GM10847 (cell line): ENCODE measurements around the gene DCLK1.

Source experiments
- POLR2A ChIP-seq: IDR thresholded peaks from 2 replicates; pipeline ENCODE4 v1.6.1; 2011; ENCODE audit not compliant: insufficient read length; ENCODE audit errors: extremely low read depth

Gene DCLK1

DNA sequence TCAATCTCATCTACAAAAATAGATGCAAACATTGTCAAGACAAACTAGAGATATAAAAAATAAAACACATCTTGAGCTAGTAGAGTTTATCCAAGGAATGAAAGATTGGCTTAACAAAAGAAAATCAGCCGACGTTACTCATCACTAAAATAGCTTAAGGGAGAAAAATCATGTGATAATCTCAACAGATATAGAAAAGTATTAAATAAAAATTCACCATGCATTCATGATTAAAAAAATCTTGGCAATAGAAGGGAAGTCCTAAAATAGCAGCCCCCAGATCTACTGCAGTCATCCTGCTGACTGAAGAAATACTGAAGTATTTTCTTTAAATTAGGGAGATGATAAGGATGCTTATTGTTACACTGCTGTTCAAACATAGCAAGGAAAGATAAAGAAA lies 12.6 kb upstream of the DCLK1 start:
- no peak for TF ChIP-seq POLR2A

DNA sequence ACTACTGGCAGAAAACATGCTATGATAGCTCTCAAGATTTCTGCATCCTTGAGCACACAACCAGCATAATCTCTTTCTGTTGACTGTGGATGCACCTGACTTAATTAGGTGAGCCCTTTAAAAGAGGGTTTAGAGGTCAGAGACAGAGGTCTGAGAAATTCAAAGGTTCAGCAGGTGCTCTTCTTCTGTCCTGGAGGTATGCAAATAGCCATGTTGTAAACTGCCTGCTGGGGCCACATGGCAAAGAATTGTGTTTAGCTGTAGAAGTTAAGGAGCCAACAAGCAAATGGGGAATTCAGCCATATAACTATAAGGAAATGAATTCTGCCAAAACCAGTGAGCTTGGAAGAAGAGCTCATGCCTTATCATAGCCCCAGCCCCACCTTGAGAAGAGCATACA lies 11.6 kb upstream of the DCLK1 start:
- TF ChIP-seq POLR2A: no peak

DNA sequence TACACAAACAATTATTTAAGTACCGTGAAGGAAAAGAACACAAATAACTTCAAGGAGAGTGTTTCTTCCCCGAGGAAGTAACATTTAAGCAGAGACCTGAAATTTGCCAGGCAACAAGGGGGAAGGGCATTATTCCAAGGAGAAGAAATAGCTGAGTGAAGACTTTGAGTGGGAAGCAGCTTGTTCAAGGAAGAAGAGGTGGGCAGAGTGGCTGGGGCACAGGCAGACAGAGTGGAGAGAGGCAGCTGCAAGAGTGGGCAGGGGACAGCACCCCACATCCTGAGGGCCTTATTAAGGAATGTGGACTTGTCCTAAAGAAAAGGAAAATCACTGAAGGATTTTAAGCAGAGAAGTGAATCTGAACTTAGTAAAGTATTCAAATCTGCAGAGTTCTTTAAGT lies 4.7 kb upstream of the DCLK1 start:
- TF ChIP-seq POLR2A: no peak

DNA sequence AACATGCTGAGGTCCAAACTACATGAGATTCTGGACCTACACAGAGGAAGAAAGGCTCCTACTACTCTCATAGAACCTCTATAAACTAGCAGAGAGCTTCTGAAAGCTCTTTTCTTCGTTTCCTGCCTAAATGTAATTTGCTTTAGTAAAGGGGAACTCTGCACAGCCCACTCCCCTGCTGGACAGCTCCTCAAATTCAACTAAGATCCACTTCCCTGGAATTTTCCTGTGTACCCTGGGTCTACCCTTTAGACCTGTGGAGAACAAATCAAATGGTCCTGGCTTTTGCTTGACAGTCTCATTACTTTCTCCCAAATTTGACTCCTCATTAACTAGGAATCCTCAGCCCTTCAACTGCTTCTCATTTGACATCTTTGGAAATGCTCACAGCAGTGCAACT lies 3.5 kb upstream of the DCLK1 start:
- TF ChIP-seq POLR2A: no peak

DNA sequence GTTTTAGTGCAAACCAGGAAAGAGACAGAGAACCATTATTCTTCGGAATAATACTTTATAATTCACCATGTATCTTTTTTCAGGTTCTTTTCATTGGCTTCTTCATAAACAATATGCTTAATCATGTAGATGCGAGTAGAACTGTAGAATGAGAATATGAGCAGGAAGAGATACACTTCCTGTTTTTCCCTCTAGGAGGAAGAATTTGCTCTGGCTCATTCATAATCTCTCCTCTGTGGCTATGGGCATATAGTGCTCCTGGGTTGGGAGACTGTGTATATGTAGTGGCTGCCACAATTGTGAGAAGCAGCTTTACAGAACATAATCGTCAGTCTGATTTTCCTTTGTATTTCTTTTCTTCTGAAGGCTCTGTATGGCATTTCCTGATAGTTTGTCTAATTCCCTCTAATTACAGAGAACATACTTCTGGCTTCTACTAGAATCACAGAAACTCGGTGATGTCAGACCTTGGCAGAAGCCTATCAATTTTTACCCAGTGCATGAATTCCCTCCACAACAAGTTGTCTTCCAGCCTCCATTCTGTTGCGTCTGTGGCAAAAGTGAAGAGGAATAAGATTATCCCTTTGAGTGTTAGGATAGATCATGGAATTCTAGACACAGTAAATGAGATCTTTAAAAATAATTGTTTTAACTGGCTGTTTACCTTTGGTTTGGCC lies 2.9 kb upstream of the DCLK1 start:
- TF ChIP-seq POLR2A: no peak

DNA sequence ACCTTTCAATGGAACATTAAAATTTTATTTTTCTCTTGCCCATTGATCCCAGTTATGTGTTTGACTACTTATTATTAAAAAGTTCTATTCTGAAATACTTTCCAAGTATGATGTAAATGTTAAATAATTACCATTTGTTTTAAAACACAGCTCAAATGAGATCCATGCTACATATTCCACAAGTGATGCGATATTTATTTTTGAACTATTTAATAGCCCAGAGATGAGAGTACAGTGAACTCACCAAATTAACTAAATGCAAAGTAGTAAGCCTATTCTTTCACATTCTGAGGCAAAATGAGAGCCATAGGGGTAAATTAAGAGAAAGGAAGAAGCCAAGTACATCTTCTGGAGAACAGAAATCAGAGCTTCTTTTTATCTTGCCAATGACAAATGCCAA lies 1.2 kb upstream of the DCLK1 start:
- TF ChIP-seq POLR2A: no peak

DNA sequence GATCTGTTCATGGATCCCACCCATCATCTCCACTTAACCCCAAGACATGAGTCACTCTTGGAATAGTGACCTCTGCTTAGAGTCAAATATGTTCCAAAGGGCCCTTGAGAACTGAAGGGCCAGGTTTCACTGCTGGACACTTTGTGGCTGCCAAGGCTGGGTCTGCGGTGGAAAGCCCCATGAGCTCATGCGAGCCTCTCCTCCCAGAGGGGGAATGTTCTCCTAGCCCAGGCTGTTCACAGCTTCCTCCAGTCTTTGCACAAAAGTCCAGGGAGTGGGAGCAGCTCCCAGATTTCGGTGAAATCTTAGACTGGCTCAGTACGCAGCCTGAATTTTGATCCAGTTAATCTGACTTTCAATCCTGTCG lies 732 bp upstream of the DCLK1 start:
- no peak for TF ChIP-seq POLR2A

DNA sequence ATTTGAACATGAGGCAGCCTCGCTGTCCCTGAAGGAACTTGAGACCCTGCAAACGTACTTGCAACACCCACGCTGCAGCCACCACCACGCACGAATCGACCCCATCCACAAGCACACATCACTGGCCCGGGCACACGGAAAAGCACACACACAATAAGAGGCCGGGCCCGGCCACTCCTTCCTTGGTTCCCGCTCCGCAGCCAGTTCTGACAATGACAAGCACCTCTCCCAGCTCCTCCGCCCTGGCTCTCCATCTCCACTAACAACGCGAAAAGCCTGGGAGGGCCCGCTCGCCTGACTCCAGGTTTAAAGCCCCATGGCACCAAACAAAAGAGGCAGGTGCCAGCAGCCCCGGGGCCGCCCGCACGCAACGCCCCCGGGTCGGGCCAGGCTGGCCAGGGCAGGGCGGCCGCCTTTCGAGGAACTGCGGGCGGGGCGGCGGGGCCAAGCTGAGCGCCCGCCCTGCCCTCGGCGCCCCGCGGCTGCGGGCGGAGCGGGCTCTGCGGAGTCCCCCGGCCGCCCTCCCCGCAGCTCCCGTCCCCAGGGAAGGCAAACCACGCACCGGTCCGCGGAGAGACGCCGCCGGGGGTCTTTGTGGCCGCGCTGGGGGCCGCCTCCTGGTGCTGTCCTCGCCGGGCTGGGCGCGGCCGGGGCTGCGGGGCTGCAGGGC lies 495 bp downstream of the DCLK1 start:
- TF ChIP-seq POLR2A: no peak

DNA sequence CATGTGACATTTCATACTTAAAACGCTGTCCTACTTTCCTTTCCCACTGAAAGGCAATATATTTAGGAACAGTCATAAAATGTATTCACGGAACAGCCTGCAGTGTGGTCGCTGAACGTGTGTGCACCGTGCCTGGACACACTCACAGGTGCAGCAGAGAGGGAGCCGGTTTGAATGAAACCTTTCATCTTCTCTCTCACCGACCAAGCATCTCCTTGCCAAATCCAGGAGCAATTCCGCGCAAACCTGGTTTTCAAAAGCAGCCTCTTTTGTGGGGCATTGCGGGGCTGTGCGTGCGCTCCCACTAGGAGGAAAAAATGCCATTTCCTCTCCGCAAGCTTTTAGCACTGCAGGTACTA lies 1.0 kb downstream of the DCLK1 start:
- no peak for TF ChIP-seq POLR2A

DNA sequence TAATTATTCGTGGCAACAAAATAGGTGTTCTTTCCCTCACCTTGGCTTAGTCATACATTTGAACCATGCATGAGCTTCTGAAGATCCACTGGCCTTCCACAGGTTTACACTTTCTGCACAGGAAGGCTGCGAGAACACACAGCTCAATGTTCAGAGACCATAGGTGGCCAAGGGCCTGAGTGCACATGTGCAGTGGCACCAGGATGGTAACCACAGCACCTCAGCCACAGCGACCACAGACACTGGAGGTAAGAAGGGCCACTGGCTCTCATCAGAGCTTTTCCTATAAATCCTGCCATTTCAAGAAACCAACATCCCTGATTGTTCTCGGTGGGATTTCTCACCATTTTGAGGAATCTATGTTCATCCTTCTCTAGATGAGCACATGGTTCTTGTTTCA lies 1.6 kb downstream of the DCLK1 start:
- TF ChIP-seq POLR2A: no peak

DNA sequence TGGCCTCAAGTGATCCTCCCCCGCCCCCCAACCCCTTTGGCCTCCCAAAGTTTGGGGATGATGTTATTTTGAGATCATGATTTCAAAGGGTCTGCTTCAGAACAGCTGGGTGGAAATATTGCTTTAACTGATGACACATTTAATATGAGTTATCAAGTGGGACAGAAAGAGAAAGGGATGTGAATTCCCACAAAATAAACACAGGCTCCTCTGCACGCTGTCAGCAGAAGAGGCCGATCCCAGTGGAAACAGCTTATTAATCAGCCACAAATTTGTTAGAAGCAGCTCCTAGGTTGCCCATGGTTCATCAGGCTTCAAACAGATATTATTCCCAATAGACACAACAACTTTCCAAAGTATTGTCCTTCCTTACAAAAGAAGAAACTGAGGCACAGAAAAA lies 4.7 kb downstream of the DCLK1 start:
- TF ChIP-seq POLR2A: no peak

DNA sequence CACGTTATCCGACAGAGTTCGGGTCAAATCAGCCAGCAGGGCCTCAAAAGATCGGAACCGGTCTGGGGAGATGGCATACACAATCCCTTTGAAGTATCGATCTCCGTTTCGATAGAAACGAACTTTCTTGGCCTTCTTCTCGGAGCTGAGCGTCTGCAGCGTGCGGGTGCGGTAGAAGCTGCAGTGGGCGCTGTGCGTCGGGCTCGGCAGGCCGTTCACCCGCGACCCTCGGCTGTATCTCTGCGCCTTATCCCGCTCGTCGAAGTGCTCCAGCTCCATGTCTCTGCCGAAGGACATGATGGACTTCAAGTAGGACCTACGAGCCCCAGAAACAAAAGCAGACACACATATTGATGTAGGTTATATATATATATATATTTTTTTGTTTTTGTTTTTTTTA lies 5.3 kb downstream of the DCLK1 start:
- no peak for TF ChIP-seq POLR2A

DNA sequence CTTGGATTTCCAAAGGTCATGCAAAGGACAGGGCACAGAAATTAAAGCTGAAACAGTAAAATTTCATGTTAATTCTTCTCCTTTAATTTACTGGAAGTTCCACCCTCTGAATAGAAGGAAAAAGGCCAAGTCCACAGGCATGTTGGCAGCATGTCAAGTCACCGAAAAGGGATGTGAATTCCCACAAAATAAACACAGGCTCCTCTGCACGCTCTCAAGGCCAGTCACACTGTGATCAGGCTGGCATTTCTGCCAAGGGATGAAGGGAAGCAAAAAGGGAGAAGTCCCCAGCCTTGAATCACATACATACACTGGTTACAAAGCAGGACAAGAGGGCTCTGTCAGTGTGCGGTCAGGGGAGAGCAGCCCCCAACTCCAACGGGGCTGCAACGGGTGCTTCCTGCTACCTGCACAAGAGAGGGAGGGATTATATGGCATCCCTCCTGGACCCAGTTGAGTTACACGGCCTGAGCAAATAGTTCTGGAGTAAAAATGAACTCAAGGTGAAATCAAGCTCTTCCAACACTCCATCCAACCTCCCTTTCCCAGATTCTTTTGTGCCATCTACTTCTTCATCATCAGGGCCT lies 6.9 kb downstream of the DCLK1 start:
- no peak for TF ChIP-seq POLR2A

DNA sequence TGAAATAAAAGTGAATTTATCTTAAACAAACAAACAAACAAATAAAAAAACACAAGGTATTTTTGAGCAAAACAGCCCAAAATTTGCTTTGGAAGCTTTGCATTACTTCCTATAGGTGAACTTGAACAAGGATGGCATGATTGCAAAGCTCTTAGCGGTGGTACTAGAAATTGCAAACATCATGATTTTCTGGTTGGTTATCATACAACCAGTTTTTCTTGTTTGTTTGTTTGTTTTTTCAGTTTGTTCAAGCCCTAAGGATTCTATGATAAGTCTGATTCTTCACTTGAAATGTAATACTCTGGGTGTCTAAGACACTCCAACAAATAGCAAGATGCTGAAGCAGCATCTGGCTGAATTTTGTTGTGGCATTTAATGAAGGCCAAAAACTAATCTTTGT lies 15.9 kb downstream of the DCLK1 start:
- TF ChIP-seq POLR2A: no peak

DNA sequence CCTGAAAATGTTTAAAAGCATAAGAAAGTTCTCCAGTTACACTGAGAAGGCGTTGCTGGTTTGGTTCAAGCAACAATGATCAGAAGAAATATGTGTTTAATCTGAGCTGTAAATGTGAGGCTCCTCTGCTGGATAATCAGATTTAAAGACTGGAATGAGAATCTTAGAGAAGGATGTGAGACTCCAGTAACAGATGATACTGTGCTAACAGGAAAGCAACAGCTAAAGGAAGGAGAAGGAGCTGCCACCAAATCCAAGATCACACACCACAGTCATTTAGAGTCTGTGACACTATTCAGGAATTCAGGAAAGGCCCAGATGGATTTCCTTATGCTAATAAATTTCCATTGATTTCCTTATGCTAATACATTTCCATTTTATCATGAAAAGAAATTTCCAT lies 16.9 kb downstream of the DCLK1 start:
- no peak for TF ChIP-seq POLR2A

DNA sequence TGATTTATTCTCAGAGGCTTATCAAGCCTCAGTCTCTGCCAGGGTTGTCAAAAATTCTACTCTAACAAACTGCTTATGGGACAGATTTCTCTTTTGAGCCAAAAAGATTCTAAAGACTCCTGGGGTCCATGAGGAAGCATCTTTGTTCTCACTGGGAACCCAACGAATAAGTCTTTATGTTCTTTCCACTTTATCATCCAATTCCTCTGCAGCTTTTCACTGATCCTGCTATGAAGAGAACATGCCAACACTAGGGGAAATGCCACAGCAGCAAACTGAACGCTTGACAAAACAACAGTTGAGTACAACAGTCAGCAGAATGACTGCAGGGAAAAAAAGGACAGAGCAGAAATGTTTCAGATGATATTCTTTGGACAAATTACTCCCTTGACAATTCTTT lies 22.2 kb downstream of the DCLK1 start:
- TF ChIP-seq POLR2A: no peak

DNA sequence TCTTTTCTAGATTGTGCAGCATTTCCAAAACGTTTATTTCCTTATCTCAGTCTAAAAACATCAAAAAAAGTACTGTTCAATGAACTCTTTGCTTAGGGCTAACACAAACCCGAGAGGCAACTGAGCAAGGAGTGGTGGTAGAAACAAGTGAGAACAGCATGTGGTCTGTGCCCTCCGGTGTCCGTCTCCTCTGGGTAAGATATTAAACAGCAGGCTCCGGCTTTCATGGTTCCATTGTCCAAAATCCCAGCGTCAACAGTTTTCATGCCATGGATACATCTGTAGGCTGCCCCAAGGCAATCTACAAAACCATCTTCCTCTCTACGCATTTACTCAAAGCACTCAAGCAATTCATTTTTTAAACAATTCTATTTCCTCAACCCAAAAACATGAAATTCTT lies 22.8 kb downstream of the DCLK1 start:
- TF ChIP-seq POLR2A: no peak

DNA sequence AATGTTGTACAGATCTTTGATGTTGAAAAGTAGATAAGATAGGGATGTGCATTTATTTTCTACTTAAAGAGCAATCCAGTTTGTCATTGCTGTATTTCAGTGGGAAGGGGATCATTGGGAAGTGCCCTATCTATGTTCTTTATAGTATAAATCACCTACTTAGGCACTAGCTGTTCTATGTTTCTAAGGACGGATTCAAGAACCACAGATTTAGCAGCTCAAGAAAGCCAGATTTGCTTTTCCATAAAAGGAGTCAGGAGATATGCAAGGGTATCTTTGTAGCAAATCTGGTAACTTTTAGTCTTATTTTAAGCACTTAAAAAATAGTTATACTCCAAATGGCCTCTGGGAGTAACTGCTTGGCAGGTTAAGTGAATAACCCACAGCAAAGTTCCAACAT lies 23.7 kb downstream of the DCLK1 start:
- TF ChIP-seq POLR2A: no peak

DNA sequence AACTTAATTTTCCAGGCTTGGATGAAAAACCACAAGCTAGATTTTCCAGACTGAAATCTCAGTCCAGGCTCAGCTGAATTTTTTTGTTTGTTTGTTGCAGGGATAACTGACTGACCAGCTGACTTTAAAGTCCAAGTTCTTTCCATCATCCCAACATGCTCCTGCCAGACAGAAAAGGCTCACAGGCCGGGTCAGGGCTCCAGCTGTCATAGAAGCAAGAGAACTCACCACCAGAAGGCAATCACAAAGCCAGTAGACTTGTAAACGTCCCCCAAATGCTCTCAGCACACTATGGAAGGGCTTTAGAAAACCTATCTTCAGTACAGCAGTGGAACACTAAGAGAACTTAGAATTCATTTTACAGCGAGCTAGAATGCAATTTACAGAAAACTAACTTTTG lies 25.5 kb downstream of the DCLK1 start:
- no peak for TF ChIP-seq POLR2A
